SK-N-MC (cell line): Measurements from ENCODE around the gene UCKL1.

Experiments
- EZH2 ChIP-seq: fragments of 200-600 bp; sonication (generic); IDR thresholded peaks from one replicate; pipeline ENCODE4 v1.6.1; 2017; ENCODE audit warnings: antibody characterized with exemption
- POLR2AphosphoS5 ChIP-seq: IDR thresholded peaks from 2 replicates; pipeline ENCODE4 v1.6.1; 2012; ENCODE audit warnings: mild to moderate bottlenecking, low read depth, low read length, borderline replicate concordance

DNA sequence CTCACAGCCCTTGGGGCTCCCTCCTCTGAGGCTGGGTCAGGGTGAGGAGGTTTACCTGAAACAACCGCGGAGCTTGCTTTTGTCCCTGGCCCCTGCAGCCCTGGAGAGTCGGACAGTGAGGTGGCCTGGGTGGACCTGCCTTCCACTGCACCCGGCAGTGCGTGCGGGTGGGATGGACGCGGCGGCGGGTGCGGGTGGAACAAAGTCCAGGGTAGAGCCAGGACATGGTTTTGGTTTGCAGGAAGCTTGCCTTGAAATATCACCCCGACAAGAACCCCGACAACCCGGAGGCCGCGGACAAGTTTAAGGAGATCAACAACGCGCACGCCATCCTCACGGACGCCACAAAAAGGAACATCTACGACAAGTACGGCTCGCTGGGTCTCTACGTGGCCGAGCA lies 27.1 kb downstream of the UCKL1 start:
- TF ChIP-seq POLR2AphosphoS5: no peak
- no peak for TF ChIP-seq EZH2
